HCT116 (cell line): Measurements from ENCODE around the gene TICAM1. TPM values are rescaled to one million over a fixed set of nuclear protein-coding genes. Genes with fewer than 3 reads are reported as not detected.

Experiments
- CBX3 ChIP-seq: IDR thresholded peaks from 2 replicates; pipeline ENCODE4 v1.6.1; 2012; ENCODE audit warnings: low read depth
- RAD21 ChIP-seq: IDR thresholded peaks from 2 replicates; pipeline ENCODE4 v1.6.1; 2012; ENCODE audit warnings: low read depth, mild to moderate bottlenecking
- microRNA-seq: library from miRNA; unstranded; fragments of <30 nt; microRNA quantifications from one replicate; pipeline ENCODE4, GENCODE V29; 2016; ENCODE audit warnings: borderline number of aligned reads
- total RNA-seq: library from RNA; stranded (reverse); gene quantifications from one replicate; pipeline ENCODE4 v1.2.1, GENCODE V29; 2021; ENCODE audit not compliant: unreplicated experiment
- TF ChIP-seq, protein P1 (sequence below): IDR thresholded peaks from 2 replicates; pipeline ENCODE4 v1.6.1; 2011; ENCODE audit warnings: mild to moderate bottlenecking, low read length, moderate library complexity; ENCODE audit not compliant: insufficient replicate concordance; ENCODE audit errors: extremely low read depth

Gene TICAM1
- total RNA-seq, 1 experiment from 2014 or later, result 28.7 TPM

DNA sequence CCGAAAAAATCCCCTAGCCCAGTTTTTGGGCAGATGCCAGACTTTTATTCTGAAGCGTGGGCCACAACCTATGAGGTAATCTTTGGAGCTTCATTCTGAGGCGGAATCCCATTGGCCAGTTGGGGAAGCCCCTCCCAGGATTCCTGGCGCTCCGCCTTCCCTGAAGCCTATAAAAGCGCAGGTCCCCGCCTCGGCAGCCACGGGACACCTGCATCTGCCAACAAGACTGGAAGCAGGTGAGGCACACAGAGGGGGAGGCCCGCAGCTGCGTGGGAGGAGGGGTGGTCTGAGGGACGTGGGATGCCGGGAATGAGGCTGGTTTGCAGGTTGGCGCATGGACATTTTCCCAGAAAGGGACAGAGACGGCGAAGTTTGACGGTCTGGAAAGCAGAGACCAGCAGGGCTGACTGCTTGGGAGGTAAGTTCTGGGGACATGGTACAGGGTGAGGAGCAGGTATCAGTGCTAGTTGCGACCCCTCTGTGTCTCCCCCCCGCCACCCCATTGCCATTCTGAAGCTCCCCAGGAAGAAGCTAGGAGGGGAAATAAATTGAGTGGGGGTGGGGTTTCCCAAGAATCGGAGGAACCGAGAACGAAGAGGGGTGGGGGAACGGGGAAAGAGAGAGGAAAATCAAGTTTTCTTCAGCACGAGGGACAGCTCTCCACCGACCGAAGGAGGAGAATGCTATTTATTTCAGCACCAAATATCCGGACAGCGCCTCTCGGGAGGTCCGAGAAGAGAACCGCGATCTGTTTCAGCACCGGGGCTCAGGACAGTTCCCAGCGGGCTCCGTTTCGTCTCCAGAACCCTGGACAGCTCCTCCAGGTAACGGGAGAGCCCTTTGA, 62.4 kb downstream of the TICAM1 start (continued):
- TF ChIP-seq, protein P1, sequence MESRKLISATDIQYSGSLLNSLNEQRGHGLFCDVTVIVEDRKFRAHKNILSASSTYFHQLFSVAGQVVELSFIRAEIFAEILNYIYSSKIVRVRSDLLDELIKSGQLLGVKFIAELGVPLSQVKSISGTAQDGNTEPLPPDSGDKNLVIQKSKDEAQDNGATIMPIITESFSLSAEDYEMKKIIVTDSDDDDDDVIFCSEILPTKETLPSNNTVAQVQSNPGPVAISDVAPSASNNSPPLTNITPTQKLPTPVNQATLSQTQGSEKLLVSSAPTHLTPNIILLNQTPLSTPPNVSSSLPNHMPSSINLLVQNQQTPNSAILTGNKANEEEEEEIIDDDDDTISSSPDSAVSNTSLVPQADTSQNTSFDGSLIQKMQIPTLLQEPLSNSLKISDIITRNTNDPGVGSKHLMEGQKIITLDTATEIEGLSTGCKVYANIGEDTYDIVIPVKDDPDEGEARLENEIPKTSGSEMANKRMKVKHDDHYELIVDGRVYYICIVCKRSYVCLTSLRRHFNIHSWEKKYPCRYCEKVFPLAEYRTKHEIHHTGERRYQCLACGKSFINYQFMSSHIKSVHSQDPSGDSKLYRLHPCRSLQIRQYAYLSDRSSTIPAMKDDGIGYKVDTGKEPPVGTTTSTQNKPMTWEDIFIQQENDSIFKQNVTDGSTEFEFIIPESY, result no peak
- TF ChIP-seq RAD21 (no peak), CBX3 (peak; percentile 98)

Small RNA genes within 50 kb of the gene (microRNA-seq; reads per million reads assigned to microRNA genes)
- 16.5 reads per million, percentile 39 among the genes with 10 or more reads in this experiment for gene MIR7-3

Other genes with a start within 250 kb of the TICAM1 start
- 22.2 TPM for gene TNFAIP8L1, start 192.2 kb downstream of the TICAM1 start, total RNA-seq
- 110 TPM for gene MYDGF, start 161.4 kb downstream of the TICAM1 start, total RNA-seq
- gene DPP9, start 107.9 kb downstream of the TICAM1 start, total RNA-seq, result 67.6 TPM
- 17.7 TPM for gene FEM1A, start 40.0 kb downstream of the TICAM1 start, total RNA-seq
- 207 TPM for gene PLIN3, start 36.0 kb upstream of the TICAM1 start, total RNA-seq
- gene ARRDC5, start 71.2 kb upstream of the TICAM1 start, total RNA-seq, result not detected
- gene UHRF1, start 77.8 kb upstream of the TICAM1 start, total RNA-seq, result 109 TPM
- 35.9 TPM for gene KDM4B, start 137.4 kb upstream of the TICAM1 start, total RNA-seq